GM12892 (cell line): ENCODE measurements around the gene SCAPER.

ENCODE experiments used
- POLR2A ChIP-seq: IDR thresholded peaks from 2 replicates; pipeline ENCODE4 v1.6.1; 2011; ENCODE audit warnings: low read depth, low read length, control low read depth
- POLR2AphosphoS5 ChIP-seq: IDR thresholded peaks from 2 replicates; pipeline ENCODE4 v1.6.1; 2011; ENCODE audit warnings: low read depth, low read length, control low read depth
- TAF1 ChIP-seq: IDR thresholded peaks from 2 replicates; pipeline ENCODE4 v1.6.1; 2011; ENCODE audit warnings: low read depth, mild to moderate bottlenecking, control low read depth, low read length, borderline replicate concordance

GRCh38 chr15:76333720-76334437 is 571.3 kb downstream of the SCAPER start:
- TF ChIP-seq POLR2A (no peak), POLR2AphosphoS5 (no peak), TAF1 (no peak)
